Measurements from ENCODE around the gene SH2D1A. TPM values are rescaled to one million over a fixed set of nuclear protein-coding genes. Genes with fewer than 3 reads are reported as not detected.

The SH2D1A gene
- total RNA-seq, 4 donors from 2014 or later: 1.7 to 8.6 (median 5.5) TPM

DNA sequence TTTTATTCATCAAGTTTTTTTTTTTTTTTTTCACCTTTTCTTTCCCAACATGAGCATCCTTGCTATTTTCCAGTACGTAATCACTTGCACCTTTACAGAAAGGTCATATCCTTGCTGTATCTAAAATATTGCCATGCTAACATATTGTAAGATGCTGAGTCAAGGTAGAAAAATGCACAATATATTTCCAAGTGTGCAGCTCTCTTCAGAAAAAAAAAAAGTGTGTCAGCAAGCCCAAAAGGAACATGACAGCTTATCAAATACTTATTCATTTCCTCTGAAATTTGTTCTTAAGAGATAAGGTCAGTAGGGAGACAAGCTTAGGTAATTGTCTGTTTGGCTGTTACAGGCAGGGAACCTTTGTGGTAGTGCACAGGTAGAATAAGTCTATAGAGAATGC is 27.0 kb downstream of the SH2D1A start:
- TF ChIP-seq POLR2AphosphoS5 (IDR thresholded peaks at IDR 0.05) (no peak), EP300 (IDR thresholded peaks at IDR 0.05) (no peak), POLR2A (IDR thresholded peaks at IDR 0.05; ENCODE audit: low read depth) (no peak)
- TF ChIP-seq, protein P1, sequence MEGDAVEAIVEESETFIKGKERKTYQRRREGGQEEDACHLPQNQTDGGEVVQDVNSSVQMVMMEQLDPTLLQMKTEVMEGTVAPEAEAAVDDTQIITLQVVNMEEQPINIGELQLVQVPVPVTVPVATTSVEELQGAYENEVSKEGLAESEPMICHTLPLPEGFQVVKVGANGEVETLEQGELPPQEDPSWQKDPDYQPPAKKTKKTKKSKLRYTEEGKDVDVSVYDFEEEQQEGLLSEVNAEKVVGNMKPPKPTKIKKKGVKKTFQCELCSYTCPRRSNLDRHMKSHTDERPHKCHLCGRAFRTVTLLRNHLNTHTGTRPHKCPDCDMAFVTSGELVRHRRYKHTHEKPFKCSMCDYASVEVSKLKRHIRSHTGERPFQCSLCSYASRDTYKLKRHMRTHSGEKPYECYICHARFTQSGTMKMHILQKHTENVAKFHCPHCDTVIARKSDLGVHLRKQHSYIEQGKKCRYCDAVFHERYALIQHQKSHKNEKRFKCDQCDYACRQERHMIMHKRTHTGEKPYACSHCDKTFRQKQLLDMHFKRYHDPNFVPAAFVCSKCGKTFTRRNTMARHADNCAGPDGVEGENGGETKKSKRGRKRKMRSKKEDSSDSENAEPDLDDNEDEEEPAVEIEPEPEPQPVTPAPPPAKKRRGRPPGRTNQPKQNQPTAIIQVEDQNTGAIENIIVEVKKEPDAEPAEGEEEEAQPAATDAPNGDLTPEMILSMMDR (IDR thresholded peaks at IDR 0.05): no peak
- intact Hi-C loops (cut with DNase I): no loop called here

DNA sequence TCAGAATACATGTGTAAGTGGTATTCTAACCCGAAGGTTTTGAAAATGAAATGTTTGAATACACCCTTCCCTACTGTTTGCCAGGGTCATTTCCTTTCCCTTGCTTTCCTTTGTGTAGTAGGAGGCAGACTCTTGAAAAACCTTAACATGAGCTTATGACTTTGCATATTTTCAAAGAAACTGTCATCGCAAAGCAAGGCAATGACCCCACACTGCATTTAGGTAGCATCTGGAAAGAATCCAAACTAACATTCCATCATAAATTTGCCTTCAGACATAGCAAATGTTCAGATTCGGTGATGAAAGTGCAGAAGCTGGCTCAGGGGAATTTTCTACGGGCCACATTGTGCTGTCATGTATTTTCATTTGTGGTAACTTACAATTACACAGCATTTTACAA is 32.3 kb downstream of the SH2D1A start:
- no peak overlapping the region for H3K4me3 ChIP-seq
- intact Hi-C loops (cut with DNase I): no loop called here
- no peak for DNase-seq (ENCODE audit: extremely low spot score)
- H3K27me3 ChIP-seq: no peaks in the 10 kb centered on the region
- no peaks in the 10 kb centered on the region for H3K9me3 ChIP-seq
- no peak overlapping the region for H3K27ac ChIP-seq (replicated peaks in 1 of 4)
- WGBS: 57% methylated on average over 4 of the region's 4 CpGs
- H3K36me3 ChIP-seq: no peaks in the 10 kb centered on the region
- TF ChIP-seq EP300 (IDR thresholded peaks at IDR 0.05) (no peak), POLR2A (IDR thresholded peaks at IDR 0.05; ENCODE audit: low read depth) (no peak), POLR2AphosphoS5 (IDR thresholded peaks at IDR 0.05) (no peak)
- TF ChIP-seq, protein P1 (IDR thresholded peaks at IDR 0.05): no peak
- H3K4me1 ChIP-seq: peaks cover 0 to 3% (median 0%) of the 10 kb centered on the region in 4 donors

More for the DNA sequence above, 27.0 kb downstream of the SH2D1A start:
- 67% methylated on average over 1 of the region's 1 CpG for WGBS
- Histone ChIP-seq H3K4me3 (no peak overlapping the region), H3K27me3 (no peaks in the 10 kb centered on the region), H3K27ac (replicated peaks in 1 of 4) (no peak overlapping the region), H3K4me1 (peaks cover 0 to 11% (median 0%) of the 10 kb centered on the region in 4 donors), H3K36me3 (no peaks in the 10 kb centered on the region), H3K9me3 (no peaks in the 10 kb centered on the region)
- DNase-seq (ENCODE audit: extremely low spot score): no peak

DNA sequence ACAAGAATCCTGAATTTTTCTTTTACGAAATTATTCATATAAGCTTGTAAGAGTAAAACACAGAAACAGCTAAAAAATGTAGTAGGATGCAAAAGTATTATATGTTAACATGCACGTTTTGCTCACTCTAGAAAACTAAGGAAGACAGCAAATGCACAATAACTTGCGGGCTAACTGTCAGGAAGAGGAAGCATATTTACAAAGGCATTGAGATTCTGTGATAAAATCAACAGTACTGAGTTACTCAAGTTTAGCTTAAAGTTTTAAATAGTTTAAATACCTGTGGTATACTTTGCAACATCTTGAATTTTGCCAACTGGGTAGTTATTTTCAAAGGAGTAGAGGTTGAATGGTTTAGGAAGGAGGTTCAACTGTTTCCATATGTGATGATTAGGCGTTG is 37.0 kb downstream of the SH2D1A start:
- DNase-seq (ENCODE audit: extremely low spot score): no peak
- H3K4me1 ChIP-seq: no peaks in the 10 kb centered on the region
- H3K36me3 ChIP-seq: no peaks in the 10 kb centered on the region
- no peak for TF ChIP-seq EP300 (IDR thresholded peaks at IDR 0.05)
- no peak for TF ChIP-seq POLR2A (IDR thresholded peaks at IDR 0.05; ENCODE audit: low read depth)
- TF ChIP-seq POLR2AphosphoS5 (IDR thresholded peaks at IDR 0.05): no peak
- TF ChIP-seq, protein P1 (IDR thresholded peaks at IDR 0.05): no peak
- H3K4me3 ChIP-seq: no peak overlapping the region
- 67% methylated on average over 4 of the region's 4 CpGs for WGBS
- intact Hi-C loops (cut with DNase I): loop anchor here (10.0 kb wide), 2 partner anchors 59 to 169 kb away; no protein-coding TSS in a partner anchor
- H3K27me3 ChIP-seq: no peaks in the 10 kb centered on the region
- no peak overlapping the region for H3K27ac ChIP-seq (replicated peaks in 1 of 4)
- no peaks in the 10 kb centered on the region for H3K9me3 ChIP-seq

DNA sequence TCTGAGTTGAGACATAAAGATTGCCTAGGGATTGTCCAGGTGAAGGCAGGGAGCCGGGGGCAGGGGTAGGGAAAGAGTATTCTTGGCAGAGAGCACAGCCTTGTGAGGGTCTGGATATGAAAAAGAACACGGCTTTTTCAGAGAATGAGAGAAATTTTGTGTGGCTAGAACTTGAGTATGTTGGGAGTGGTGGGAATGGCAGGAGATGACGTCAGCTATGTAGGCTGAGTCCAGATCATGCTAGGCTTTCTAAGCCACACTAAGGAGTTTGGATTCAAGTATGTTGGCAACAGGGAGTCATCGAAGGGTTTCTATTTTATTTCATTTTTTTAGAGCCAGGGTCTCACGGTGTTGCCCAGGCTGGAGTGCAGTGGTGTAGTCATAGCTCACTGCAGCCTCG is 40.0 kb downstream of the SH2D1A start:
- H3K9me3 ChIP-seq: no peaks in the 10 kb centered on the region
- no peak overlapping the region for H3K4me3 ChIP-seq
- no peak overlapping the region for H3K27ac ChIP-seq (replicated peaks in 1 of 4)
- 72% methylated on average over 6 of the region's 6 CpGs for WGBS
- intact Hi-C loops (cut with DNase I): loop anchor here (5.0 to 10.0 kb wide), 3 partner anchors 62 to 289 kb away; no protein-coding TSS in a partner anchor
- no peaks in the 10 kb centered on the region for H3K36me3 ChIP-seq
- H3K27me3 ChIP-seq: no peaks in the 10 kb centered on the region
- H3K4me1 ChIP-seq: peaks cover 0 to 2% (median 0%) of the 10 kb centered on the region in 4 donors
- DNase-seq (ENCODE audit: extremely low spot score): no peak
- no peak for TF ChIP-seq EP300 (IDR thresholded peaks at IDR 0.05)
- TF ChIP-seq, protein P1 (IDR thresholded peaks at IDR 0.05): no peak
- TF ChIP-seq POLR2AphosphoS5 (IDR thresholded peaks at IDR 0.05): no peak
- no peak for TF ChIP-seq POLR2A (IDR thresholded peaks at IDR 0.05; ENCODE audit: low read depth)

DNA sequence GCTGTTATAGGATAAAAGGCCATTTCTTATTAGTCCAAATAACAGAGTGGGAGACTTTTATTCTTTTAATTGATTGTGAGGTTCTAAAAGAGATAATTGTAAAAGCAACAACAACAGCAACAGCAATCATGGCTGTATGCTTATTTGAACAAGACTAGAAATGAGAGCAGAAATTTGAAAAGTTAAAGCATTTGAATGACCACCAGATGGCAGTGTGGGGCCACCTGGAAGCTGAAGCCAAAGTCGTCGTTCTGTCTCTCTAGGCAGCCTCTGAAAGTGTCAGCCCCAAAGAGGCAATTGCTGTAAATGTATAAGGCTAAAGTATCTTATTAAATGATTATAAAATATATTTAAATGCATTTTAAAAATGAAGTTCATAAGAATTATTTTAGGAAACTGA is 42.2 kb downstream of the SH2D1A start:
- H3K36me3 ChIP-seq: no peaks in the 10 kb centered on the region
- no peak overlapping the region for H3K4me3 ChIP-seq
- 0% methylated on average over 2 of the region's 2 CpGs for WGBS
- H3K9me3 ChIP-seq: no peaks in the 10 kb centered on the region
- H3K4me1 ChIP-seq: peaks cover 0 to 2% (median 0%) of the 10 kb centered on the region in 4 donors
- TF ChIP-seq, protein P1 (IDR thresholded peaks at IDR 0.05): peak; percentile 59 to 71 (median 59)
- no peak for TF ChIP-seq POLR2AphosphoS5 (IDR thresholded peaks at IDR 0.05)
- intact Hi-C loops (cut with DNase I): loop anchor here (5.0 to 10.0 kb wide), 3 partner anchors 64 to 291 kb away; no protein-coding TSS in a partner anchor
- H3K27ac ChIP-seq (replicated peaks in 1 of 4): no peak overlapping the region
- DNase-seq (ENCODE audit: extremely low spot score): no peak
- H3K27me3 ChIP-seq: no peaks in the 10 kb centered on the region

Data from esophagus muscularis mucosa (tissue), 4 donors.